ENCODE measurements around the gene S100PBP.

Gene S100PBP

DNA sequence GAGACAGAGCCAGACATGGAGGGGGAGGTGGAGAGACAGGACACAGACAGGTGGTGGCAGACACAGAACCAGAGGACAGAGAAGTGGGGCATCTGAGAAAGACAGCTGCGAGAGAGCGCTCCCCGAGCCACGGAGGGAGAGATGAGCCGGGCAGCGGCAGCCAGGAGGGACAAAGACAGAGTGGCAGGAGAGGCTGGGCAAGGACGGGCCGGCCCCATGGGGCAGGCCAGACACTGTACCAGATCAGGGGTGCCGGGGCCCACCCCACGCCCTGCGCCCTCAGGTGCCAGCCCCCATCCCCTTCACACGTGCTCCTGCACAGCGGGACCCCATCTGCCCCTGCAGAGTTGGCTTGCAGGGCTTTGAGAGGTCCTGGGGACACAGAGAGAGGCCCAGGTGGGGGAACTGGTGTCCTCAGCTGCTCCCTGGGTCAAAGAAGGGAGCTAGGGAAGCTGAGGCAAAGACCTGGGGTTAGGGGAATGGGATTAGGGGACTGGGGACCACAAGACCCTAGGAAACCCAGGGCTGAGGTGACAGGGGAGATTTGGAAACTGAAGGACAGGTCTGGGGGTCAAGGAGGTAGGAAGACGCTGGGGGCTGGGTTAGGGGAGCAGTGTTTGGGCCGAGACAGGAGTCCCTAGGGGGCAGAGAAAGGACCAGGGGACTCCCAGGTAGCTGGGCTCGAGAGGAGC is 52.6 kb downstream of the S100PBP start:
- no peak for DNase-seq (ENCODE audit: low read depth in 2 of 2)

DNA sequence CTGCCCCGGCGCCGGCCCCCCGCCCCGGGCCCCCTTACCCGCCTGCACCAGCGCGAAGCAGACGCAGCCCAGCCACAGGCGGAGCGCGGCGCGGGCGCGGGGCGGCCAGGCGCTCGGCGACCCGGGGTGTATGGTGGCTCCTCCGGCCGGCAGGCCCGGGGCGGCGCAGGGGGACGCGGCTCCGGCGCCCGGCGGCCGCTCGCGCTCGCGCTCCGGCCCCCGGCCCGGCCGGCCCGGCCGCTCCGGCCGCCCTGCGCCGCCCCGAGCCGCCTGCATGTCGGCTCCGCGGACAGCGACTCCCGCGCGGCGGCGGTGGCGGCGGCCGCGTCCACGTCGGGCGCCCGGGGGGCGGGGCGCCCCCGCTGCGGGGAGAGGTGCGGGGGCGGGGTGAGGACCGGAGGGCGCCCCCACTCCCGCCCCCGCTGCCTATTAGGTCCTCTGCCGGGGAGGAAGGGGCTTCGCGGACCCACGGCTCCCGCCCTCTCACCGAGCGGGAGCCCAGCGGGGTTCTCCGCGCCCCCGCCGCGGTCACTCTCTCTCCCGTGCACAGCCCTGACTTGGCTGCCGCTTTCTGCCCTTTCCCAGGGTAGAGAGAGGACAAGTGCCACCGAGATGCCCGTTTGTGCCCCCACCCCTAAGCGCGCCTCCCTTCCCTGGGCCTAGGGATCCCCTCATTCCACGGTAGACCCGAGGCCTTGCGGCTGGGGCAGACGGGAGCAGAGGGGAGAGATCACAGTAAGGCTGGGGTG is 53.3 kb downstream of the S100PBP start, which contains the start of gene FNDC5:
TSS of gene FNDC5 (minus strand) at position 298 of the 749 bp plus-strand sequence.
- DNase-seq (ENCODE audit: low read depth in 2 of 2): no peak

DNA sequence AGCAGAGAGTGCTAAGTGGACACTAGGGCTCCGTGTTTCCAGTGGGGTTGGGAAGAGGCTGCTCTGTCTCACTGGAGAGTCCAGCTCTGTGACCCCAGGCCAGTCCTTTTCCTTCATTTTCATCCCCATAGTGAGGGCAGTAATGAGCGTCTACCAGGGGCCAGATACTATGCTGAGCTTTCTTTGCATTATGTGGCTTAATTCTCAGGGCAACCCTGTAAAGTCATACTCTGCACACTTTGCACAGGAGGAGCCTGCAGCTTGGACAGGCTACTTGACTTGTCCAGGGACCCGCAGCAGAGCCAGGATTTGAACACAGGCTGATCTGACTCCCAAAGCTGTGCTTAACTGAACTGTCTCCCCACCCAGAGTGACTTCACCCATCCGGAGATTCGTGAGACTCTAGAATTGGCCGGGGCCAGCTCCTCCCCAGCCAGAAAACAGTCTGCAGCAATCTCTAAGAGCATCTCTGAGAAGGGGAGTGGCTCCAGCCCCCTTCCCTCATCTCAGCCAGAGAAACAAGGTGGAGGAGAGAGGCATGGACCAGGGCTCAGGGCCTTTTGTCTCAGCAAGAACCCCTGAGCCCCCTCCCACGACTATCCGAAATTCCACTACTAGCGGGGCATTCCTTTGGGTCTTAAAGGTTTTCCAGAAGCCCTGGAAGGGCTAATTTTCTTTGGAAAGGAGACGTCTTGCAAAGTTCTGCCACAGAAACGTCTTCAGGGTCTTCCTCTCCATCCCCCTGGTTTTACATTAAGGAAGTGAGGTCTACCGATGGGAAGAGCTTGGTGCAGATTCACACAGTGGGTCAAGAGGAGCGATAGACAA is 54.1 kb downstream of the S100PBP start:
- no peak for DNase-seq (ENCODE audit: low read depth in 2 of 2)

DNA sequence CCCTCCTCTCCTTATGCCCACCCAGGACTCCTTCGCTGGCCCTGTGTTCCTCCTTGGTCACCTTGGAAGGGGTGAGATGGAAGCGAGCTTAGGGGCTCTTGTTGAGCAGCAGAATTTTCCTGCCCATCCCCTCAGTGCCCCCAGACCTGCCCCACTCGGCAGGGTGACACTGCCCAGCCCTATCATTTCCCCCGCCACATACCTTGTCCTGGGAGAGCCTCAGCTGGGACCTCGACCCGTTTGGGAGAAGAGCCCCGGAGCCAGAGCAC is 54.7 kb downstream of the S100PBP start:
- no peak for DNase-seq (ENCODE audit: low read depth in 2 of 2)

DNA sequence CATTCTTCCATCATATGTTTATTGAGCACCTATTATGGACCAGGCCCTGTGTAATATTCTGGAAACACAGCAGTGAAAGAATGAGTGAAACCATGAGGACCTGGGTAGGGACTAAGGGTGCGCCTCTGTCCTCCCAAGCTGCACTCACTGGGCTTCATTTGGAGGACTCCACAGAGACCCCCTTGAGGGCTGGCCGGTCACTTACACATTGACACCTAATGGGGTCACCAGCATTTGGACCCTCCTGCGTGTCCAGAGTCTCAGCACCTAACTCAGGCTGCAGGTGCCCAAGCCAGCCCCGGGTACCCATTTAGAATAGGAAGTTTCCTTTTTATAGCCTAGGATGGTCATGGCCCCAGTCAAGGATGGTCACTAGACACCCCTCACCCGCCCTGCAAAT is 56.0 kb downstream of the S100PBP start:
- no peak for DNase-seq (ENCODE audit: low read depth in 2 of 2)

DNA sequence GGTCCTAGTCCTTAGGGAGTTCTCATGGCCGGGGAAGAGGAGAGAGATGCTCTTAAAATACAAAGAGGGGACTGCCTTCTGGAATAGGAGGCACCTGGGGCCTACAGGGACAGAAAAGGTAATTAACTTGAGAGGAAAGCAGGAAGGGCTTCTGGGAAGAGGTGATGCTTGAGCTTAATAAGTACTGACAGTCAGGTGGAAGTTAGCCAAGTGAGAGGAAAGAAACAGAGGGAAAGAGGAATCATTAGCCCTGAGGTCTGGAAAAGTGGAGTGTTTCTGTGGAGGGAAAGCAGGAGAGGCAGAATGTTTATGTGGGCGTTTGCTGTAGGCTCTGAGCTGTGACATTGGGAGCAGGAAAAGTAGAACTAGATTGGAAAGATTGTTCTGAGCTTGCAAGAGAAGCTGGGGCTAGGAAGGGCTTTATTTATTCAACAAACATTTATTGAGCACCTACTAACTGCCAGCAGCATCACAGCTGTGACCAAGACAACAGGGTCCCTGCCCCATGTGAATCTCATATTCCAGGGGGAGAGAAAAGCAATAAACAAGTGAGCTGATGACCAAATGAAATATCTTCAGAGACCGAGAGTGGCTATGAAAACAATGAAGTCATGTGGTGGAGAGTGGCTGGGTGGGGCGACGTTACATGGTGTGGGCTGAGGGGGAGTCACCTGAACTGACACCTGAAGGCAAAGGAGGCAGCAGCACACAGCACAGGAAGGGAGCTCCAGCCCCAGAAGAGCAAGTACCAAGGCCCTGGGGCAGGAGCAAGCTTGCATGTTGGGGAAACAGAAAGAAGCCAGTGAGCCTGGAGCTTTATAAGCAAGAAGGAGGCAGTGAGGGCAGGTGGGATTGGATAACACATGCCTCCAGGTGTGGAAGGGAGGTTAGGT is 57.7 kb downstream of the S100PBP start:
- DNase-seq (ENCODE audit: low read depth in 2 of 2): no peak

DNA sequence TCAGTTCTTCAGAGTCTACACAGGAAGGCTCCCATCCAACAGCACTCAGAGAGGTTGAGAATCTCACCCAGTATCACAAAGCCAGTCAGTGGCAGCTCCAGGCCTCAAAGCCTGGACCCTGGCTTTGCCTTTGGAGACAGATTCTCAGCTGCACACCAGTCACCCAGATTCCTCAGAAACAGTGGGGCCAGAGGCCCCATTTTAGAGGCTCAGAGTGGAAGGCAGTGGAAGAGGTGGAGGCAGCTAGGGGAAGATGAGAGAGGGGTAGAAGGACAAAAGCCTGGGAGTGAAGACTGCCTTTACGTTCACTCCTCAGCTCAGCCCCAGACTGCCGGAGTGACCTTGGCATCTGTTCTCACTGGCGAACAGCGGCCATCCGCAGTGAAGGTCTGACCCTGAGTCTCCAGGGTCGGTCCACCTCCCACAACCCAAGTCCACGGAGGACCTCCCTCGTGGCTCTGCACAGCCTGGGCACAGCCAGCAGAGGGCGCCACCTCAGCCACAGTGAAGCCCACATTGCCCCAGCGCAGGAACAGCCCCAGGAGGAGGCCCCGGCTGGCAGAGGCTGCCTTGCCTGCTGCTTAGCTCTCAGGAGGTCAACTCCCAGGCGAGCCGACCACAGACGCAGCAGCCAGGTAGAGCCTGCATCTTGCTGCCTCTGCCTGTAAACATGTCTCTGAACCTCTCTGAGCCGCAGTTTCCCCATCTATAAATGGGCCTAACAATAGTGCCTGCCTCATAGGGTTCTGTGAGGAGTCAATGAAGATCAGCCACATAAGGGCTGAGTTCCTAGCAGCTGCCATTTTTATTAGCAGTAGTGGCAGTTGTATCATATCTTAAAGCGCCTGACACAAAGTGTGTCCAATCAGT is 59.1 kb downstream of the S100PBP start:
- peak in 1 of 2 donors; percentile 40 for DNase-seq (ENCODE audit: low read depth in 2 of 2)

DNA sequence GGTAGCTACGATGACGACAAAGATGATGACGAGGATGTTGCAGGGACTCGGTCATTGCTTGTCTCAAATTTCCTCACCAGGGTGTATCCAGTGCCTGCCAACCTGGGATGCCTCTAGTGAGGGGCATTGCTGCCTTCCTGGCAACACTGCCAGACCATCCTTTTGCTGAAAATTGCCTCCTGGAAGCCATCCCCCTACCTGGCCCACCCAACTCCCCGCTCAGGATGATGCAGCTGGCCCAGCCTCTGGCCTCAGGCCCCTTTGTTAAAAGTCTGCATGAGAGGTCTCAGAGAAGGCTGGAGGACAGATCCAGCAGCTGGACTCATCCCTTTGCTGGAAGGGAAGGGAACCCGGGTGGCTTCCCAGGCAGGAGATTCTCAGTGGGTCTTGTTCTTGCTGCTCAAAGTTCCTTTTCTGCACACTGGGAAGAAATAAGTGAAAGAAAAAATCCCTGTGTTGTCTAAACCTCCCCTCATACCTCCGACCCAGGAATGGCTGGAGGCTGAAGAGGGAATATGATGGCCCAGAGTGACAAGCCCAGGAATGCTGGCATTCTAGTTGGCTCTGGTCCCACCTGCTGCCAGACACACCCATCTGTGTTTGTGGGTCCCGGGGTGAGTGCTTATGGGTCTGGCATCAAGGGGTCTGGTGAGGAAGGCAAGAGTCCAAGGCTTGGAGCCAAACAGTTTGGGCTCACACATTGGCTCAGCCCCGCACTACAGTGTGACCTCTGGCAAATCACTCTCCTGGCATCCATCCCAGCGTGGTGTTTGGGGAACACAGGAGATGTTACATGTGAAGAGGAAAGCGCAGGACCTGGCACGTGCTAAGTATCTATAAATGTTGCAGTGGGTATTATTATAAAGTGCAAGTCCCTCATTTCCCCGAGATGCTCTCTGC is 60.0 kb downstream of the S100PBP start:
- DNase-seq (ENCODE audit: low read depth in 2 of 2): no peak

DNA sequence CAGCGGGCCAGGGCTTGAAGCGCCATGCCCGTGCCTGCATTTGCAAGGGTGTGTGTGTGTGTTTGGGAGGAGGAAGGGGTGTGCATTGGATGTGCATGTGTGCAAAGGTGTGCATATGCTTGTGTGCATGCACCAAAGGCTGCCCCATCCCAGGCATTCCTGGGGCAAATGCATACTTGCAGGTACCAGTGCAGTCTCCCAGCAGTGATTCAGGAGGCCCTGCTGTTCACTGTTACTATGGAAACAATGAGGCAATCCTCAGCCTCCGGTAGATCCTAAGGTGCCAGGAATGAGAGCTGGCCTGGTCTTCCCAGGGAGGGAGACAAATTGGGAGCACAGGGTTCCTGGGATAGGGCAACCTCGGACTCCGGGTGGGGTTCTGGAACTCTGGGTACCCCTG is 60.7 kb downstream of the S100PBP start:
- no peak for DNase-seq (ENCODE audit: low read depth in 2 of 2)

DNA sequence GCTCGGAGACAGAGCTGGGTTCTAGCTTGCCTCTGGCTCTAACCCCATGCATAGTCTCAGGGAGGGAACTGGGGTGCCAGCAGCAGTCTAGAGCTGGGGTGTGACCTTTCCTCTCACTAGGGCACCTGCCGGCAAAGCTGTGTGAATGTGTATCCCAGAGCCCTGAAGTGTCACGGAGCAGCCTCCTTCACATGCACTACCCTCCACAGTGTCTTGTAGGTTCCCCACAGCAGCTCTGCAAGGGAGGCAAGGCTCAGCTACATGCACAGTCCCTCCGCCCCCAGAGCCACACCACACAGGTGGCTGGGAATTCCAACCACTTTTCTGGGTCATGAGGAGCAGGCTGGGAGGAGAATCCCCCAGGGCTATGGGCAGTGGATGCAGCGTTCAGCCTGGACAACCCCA is 61.2 kb downstream of the S100PBP start:
- no peak for DNase-seq (ENCODE audit: low read depth in 2 of 2)

DNA sequence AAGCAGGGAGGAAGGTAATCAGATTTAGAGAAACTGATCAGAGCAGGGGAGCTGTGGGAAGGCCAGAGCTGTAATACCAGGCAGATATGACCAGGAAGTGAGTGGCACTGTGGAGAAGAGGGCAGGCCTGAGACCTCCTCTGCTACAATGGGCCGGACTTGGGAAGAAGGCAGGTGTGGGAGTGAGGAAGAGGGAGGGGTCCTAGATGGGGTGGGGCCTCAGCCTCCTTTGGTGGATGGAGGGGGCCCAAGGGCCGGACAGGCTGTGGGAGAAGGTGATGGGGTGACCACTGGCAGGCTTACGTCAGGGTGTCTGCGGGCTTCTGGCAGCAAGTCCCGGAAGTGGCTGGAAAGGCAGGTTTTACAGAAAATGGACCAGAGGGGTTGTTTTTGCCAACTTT is 63.8 kb downstream of the S100PBP start:
- DNase-seq (ENCODE audit: low read depth in 2 of 2): no peak

DNA sequence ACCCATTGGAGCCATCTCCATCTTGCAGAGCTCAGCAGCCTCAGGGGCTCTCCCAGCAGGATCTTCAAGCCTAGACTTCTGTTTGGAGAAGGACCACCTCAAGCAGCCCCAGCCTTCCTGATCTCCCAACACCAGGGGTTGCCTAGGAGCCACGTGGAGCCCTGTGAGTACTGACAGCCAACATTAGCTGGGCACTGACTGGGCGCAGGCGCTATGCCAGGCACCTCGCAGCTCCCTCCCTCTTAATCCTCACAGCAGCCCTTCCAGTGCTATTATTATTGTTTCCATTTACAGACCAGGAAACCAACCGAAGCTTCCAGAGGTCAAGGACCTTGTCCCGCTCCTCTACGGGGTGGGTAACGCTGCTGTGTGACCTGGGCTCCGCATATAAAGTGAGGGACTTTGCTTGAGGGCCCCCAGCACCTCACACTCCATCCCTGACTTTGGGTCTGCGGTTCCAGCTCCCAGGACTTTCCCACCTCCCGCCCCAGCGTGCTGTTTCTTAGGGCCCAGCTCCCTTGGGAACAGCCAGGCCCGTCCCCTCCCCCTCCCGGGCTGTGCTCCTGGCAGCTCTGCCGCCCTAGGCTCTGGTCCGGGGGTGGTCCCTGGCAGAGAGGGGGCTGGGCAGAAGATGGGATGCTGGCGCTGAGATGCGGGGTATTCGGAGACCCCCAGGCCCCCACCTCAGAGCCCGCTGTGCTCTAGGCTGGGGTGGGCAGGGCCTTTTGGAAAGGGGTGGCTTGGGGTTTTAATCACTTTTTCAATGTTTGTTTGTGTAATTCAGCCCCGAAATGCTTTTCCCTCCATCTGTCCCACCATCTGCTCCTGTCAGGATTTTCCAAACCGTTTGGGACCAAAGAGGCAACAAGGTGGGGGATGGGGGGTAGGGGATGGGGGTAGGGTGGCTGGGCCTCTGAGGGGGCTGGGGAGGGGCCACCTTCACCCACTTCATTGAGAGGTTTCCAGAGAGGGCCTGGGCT is 64.7 kb downstream of the S100PBP start:
- no peak for DNase-seq (ENCODE audit: low read depth in 2 of 2)

DNA sequence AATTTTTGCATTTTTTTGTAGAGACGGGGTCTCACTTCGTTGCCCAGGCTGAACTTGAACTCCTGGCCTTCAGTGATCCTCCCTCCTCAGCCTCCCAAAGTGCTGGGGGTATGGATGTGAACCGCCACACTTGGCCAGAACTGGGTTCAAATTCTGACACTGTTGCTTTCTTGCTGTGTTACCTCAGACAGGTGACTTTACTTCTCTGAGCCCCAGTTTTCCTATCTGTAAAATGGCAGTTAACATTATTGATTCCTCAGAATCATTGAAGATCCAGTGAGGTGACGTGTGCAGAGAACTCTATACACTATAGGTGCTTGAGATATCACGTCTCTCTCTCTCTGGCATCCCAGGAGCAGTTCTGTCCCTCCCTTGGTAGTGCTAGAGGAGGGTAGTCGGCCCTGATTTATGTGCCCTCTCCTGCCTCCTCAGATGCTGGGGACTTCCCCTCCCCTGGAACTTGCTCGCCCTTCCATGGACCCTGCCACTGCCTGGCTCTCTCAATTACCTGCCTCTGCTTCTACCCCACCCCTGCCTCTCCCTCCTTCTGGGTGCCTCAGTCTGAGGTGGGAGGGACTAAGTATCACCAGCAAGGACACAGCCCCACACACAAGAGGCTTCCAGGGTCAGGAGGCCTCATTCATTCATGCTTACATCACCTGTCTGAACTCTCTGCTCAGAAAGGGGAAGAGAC is 66.0 kb downstream of the S100PBP start:
- DNase-seq (ENCODE audit: low read depth in 2 of 2): no peak

DNA sequence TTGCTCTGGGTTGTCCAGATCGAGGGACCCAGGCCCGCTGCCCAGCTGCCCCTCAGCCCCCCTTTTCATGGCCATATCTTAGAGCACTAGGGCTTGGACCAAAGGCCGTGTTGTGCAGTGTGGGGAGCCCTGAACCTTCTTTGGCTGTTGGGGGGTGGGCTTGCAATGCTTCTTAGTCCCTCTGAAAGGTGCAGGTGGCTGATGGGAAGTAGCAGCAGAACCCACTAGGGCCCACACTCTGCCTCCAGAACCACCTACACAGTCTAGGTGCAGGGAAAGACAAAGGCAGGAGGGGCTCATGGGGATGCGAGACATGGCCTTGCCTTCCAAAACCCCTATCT is 66.5 kb downstream of the S100PBP start:
- DNase-seq (ENCODE audit: low read depth in 2 of 2): no peak

DNA sequence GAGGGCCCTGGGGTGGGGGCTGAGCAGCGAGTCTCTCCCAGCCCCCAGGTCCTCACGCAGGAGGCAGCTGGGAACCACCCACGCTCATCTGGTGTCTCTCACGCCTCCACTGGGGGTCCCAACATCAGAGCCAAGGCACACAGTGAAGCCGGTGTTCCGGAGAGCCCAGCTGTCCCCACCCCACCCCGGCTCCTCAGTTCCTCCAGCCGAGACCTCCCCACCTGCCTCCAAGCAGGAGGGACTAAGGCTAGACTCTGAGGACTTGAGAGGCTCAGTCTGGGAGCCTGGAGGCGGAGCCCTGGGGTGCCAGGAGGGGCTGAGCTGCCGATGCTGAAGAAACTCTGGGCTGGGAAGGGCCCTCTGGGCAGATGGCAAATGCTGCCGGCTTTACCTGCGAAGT is 67.3 kb downstream of the S100PBP start:
- DNase-seq (ENCODE audit: low read depth in 2 of 2): no peak

DNA sequence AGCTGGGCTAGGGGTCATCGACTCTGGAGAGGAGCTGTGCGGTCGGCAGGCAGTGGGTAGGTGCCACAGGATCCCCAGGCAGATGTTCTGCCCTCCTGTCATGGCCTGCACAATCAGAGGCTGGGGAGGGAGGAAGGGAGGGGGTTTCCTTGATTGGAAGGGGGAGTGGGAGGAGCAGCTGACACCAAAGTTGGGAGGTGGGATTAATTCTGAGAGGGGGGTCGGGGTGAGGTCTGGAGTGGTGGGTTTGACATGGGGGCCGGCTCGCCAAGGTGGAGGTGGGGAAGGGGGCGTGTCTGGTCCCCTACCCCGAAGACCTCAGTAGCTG is 68.2 kb downstream of the S100PBP start:
- DNase-seq (ENCODE audit: low read depth in 2 of 2): no peak

DNA sequence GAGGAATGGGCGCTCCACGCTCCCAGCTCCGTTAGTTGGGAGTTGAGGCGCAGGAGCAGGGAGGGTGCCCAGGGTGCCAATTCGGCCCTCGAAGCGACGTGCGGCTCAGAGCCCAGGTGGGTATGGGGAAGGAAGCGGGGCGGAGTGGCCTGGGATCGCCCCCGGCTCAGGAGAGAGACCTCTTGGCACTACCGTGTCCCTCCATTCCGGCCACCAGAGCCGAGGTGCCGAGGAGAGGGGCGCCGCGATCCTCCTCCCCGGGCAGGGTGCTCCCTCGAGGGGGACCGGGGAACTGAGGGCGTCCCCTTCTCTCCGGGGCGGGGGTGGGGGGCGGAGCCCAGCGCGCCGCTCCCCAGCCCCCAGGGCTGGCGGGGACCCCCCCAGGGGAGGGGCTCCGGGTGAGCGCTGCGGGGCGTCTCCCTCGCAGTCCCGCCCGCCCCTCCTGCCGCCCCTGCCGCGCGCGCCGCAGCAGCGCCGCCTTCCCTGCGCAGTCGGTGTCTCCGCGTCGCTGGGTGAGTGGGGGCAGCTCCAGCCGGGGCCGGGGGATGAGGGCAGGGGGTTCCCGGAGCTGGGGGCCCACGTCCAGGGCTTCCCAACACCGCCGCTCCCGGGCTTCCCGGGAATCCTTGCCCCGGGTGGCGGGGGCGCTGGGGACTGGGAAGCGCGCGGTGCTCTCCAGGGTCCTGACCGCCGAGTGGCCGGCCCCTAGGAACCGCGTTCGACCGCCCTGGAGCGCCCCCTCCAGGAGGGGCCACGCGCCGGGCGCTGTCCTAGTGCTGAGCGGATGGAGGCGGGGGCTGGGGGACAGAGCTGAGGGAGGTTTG is 68.8 kb downstream of the S100PBP start, which contains the start of gene HPCA:
TSS of gene HPCA (plus strand) at position 488 of the 824 bp plus-strand sequence. CDS start 2,408 bp downstream, outside the sequence.
- DNase-seq (ENCODE audit: low read depth in 2 of 2): no peak
